Neutrophil (primary cell): Measurements from ENCODE around the gene MAPKAPK5.

Experiments
- H3K27ac ChIP-seq: fragments of 200-600 bp; sonication (generic); 2 replicates; pipeline ENCODE4 v1.5.1; 2016; ENCODE audit warnings: mild to moderate bottlenecking, moderate library complexity
- H3K27me3 ChIP-seq: fragments of 200-600 bp; sonication (generic); 2 replicates; pipeline ENCODE4 v1.6.0; 2016; ENCODE audit warnings: mild to moderate bottlenecking
- H3K36me3 ChIP-seq: fragments of 200-600 bp; sonication (generic); 2 replicates; pipeline ENCODE4 v1.5.1; 2017
- H3K4me1 ChIP-seq, 2 experiments: fragments of 200-600 bp in 1 of 2; sonication (generic) in 1 of 2; 1 replicate in 1 of 2; 2 replicates in 1 of 2; pipeline versions ENCODE4 v1.5.1 to v1.6.1; 2013 to 2016; ENCODE audit warnings: low read depth in 1 of 2, low read length in 1 of 2, mild to moderate bottlenecking in 1 of 2, moderate library complexity in 1 of 2; ENCODE audit not compliant: control insufficient read depth in 1 of 2, insufficient read depth in 1 of 2
- H3K4me3 ChIP-seq, 2 experiments: fragments of 200-600 bp in 1 of 2; sonication (generic) in 1 of 2; 1 replicate in 1 of 2; 2 replicates in 1 of 2; pipeline ENCODE4 v1.5.1; 2013 to 2016; ENCODE audit warnings: low read depth in 1 of 2, low read length in 1 of 2, mild to moderate bottlenecking in 1 of 2, moderate library complexity in 1 of 2
- H3K9me3 ChIP-seq: fragments of 200-600 bp; sonication (generic); 2 replicates; pipeline ENCODE4 v1.5.1; 2016
- CTCF ChIP-seq: fragments of 200-600 bp; sonication (generic); IDR thresholded peaks from 2 replicates; pipeline ENCODE4 v1.5.1; 2016; ENCODE audit warnings: antibody characterized with exemption

MAPKAPK5 gene

GRCh38 chr12:111901182-111901581 lies 59.2 kb downstream of the MAPKAPK5 start:
- TF ChIP-seq CTCF, result no peak
- H3K27ac ChIP-seq, result no peak overlapping the region
- H3K4me3 ChIP-seq, result no peak overlapping the region
- H3K36me3 ChIP-seq, result peaks cover 12% of the 10 kb centered on the region
- H3K4me1 ChIP-seq, result no peaks in the 10 kb centered on the region
- H3K9me3 ChIP-seq, result no peaks in the 10 kb centered on the region
- H3K27me3 ChIP-seq, result no peaks in the 10 kb centered on the region

- H3K36me3 ChIP-seq, result no peaks in the 10 kb centered on the region
- no peaks in the 10 kb centered on the region for H3K4me1 ChIP-seq
- TF ChIP-seq CTCF, result no peak
- H3K4me3 ChIP-seq, result no peak overlapping the region
- H3K9me3 ChIP-seq, result no peaks in the 10 kb centered on the region
- no peak overlapping the region for H3K27ac ChIP-seq
- no peaks in the 10 kb centered on the region for H3K27me3 ChIP-seq
Measured at GRCh38 chr12:111904446-111904975, 62.5 kb downstream of the MAPKAPK5 start.

- no peaks in the 10 kb centered on the region for H3K9me3 ChIP-seq
- H3K4me3 ChIP-seq, result no peak overlapping the region
- TF ChIP-seq CTCF, result no peak
- no peak overlapping the region for H3K27ac ChIP-seq
- no peaks in the 10 kb centered on the region for H3K36me3 ChIP-seq
- H3K27me3 ChIP-seq, result no peaks in the 10 kb centered on the region
- H3K4me1 ChIP-seq, result no peaks in the 10 kb centered on the region
Measured at GRCh38 chr12:111905502-111905901, 63.5 kb downstream of the MAPKAPK5 start.

GRCh38 chr12:111907740-111908139 lies 65.7 kb downstream of the MAPKAPK5 start:
- TF ChIP-seq CTCF, result no peak
- Histone ChIP-seq H3K36me3 (no peaks in the 10 kb centered on the region), H3K4me3 (no peak overlapping the region), H3K27me3 (no peaks in the 10 kb centered on the region), H3K27ac (no peak overlapping the region), H3K4me1 (no peaks in the 10 kb centered on the region), H3K9me3 (no peaks in the 10 kb centered on the region)

GRCh38 chr12:111925171-111925570 lies 83.1 kb downstream of the MAPKAPK5 start:
- no peak overlapping the region for H3K4me3 ChIP-seq
- no peak for TF ChIP-seq CTCF
- no peak overlapping the region for H3K27ac ChIP-seq
- H3K9me3 ChIP-seq, result no peaks in the 10 kb centered on the region
- H3K36me3 ChIP-seq, result no peaks in the 10 kb centered on the region
- H3K4me1 ChIP-seq, result no peaks in the 10 kb centered on the region
- H3K27me3 ChIP-seq, result no peaks in the 10 kb centered on the region

DNA sequence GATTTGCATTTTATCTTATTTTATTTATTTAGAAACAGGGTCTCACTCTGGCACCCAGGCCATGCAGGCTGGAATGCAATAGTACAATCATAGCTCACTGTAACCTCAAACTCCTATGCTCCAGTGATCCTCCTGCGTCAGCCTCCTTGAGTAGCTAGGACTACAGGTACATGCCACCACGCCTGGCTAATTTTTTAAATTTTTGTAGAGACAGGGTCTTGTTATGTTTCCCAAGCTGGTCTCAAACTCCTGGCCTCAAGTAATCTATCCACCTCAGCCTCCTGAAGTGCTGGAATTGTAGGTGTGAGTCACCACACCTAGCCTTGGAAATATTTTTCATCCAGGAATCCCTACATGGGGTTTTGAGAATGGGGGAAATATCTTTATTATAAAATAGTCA lies 84.6 kb downstream of the MAPKAPK5 start:
- Histone ChIP-seq H3K4me1 (no peaks in the 10 kb centered on the region), H3K27me3 (no peaks in the 10 kb centered on the region), H3K36me3 (no peaks in the 10 kb centered on the region), H3K27ac (no peak overlapping the region), H3K9me3 (no peaks in the 10 kb centered on the region), H3K4me3 (no peak overlapping the region)
- no peak for TF ChIP-seq CTCF
